HL-60 (cell line): ENCODE data around the gene HLTF.

Source experiments
- DNase-seq, 2 experiments: peaks; one replicate each; pipeline ENCODE4 v3.0.0-alpha.2; 2010 to 2020; ENCODE audit warnings: low read depth in 1 of 2, low spot score in 1 of 2
- H3K27ac ChIP-seq: fragments of 250-450 bp; sonication (Bioruptor Pico); replicated peaks from 2 replicates; pipeline ENCODE4 v1.5.1; 2020; ENCODE audit warnings: mild to moderate bottlenecking, moderate library complexity
- H3K27me3 ChIP-seq: fragments of 250-450 bp; sonication (Bioruptor Pico); 2 replicates; pipeline ENCODE4 v1.5.1; 2021; ENCODE audit warnings: mild to moderate bottlenecking, moderate library complexity; ENCODE audit not compliant: insufficient read depth, poor library complexity, severe bottlenecking
- H3K4me3 ChIP-seq: replicated peaks from 2 replicates; pipeline ENCODE4 v1.5.1; 2011; ENCODE audit warnings: mild to moderate bottlenecking, control low read depth, low read length; ENCODE audit not compliant: insufficient read depth
- GABPA ChIP-seq: IDR thresholded peaks from 2 replicates; pipeline ENCODE4 v1.6.1; 2012; ENCODE audit warnings: low read depth
- POLR2AphosphoS5 ChIP-seq: IDR thresholded peaks from 2 replicates; pipeline ENCODE4 v1.6.1; 2012; ENCODE audit warnings: low read depth
- SPI1 ChIP-seq: IDR thresholded peaks from 2 replicates; pipeline ENCODE4 v1.6.1; 2012; ENCODE audit warnings: low read depth, mild to moderate bottlenecking, borderline replicate concordance
- TF ChIP-seq, protein P1 (sequence below): IDR thresholded peaks from one replicate; pipeline ENCODE4 v1.5.1; 2011; ENCODE audit warnings: low read length, control low read depth, inconsistent platforms; ENCODE audit not compliant: insufficient read depth
- TF ChIP-seq, protein P2 (sequence below): IDR thresholded peaks from 2 replicates; pipeline ENCODE4 v1.6.1; 2012; ENCODE audit warnings: low read depth; ENCODE audit not compliant: insufficient replicate concordance

The HLTF gene

DNA sequence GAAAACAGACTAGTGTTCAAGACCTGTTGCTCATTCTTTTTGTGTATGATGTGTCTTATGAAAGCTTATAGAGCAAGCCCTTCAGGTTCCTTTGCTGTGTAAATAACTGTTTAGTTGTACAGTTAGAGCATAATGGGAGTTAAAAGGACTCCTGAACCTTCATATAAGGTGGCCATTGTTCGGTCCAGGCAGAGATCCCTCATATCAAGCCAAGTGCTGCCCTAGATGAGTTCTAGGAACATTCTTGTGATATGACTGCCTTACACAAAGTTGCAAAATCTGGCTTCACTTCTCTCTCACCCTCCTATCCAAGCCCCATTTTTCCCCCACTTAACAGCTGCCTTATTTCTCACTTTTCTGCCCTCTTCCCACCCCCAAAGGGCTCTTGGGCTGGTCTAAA, 68.1 kb downstream of the HLTF start:
- TF ChIP-seq, protein P1, sequence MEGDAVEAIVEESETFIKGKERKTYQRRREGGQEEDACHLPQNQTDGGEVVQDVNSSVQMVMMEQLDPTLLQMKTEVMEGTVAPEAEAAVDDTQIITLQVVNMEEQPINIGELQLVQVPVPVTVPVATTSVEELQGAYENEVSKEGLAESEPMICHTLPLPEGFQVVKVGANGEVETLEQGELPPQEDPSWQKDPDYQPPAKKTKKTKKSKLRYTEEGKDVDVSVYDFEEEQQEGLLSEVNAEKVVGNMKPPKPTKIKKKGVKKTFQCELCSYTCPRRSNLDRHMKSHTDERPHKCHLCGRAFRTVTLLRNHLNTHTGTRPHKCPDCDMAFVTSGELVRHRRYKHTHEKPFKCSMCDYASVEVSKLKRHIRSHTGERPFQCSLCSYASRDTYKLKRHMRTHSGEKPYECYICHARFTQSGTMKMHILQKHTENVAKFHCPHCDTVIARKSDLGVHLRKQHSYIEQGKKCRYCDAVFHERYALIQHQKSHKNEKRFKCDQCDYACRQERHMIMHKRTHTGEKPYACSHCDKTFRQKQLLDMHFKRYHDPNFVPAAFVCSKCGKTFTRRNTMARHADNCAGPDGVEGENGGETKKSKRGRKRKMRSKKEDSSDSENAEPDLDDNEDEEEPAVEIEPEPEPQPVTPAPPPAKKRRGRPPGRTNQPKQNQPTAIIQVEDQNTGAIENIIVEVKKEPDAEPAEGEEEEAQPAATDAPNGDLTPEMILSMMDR, result no peak
- TF ChIP-seq, protein P2, sequence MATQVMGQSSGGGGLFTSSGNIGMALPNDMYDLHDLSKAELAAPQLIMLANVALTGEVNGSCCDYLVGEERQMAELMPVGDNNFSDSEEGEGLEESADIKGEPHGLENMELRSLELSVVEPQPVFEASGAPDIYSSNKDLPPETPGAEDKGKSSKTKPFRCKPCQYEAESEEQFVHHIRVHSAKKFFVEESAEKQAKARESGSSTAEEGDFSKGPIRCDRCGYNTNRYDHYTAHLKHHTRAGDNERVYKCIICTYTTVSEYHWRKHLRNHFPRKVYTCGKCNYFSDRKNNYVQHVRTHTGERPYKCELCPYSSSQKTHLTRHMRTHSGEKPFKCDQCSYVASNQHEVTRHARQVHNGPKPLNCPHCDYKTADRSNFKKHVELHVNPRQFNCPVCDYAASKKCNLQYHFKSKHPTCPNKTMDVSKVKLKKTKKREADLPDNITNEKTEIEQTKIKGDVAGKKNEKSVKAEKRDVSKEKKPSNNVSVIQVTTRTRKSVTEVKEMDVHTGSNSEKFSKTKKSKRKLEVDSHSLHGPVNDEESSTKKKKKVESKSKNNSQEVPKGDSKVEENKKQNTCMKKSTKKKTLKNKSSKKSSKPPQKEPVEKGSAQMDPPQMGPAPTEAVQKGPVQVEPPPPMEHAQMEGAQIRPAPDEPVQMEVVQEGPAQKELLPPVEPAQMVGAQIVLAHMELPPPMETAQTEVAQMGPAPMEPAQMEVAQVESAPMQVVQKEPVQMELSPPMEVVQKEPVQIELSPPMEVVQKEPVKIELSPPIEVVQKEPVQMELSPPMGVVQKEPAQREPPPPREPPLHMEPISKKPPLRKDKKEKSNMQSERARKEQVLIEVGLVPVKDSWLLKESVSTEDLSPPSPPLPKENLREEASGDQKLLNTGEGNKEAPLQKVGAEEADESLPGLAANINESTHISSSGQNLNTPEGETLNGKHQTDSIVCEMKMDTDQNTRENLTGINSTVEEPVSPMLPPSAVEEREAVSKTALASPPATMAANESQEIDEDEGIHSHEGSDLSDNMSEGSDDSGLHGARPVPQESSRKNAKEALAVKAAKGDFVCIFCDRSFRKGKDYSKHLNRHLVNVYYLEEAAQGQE, result no peak
- TF ChIP-seq GABPA (no peak), POLR2AphosphoS5 (no peak), SPI1 (no peak)
- DNase-seq, result no peak
- H3K27me3 ChIP-seq, result no peaks in the 10 kb centered on the region
- no peak overlapping the region for H3K4me3 ChIP-seq
- no peak overlapping the region for H3K27ac ChIP-seq

DNA sequence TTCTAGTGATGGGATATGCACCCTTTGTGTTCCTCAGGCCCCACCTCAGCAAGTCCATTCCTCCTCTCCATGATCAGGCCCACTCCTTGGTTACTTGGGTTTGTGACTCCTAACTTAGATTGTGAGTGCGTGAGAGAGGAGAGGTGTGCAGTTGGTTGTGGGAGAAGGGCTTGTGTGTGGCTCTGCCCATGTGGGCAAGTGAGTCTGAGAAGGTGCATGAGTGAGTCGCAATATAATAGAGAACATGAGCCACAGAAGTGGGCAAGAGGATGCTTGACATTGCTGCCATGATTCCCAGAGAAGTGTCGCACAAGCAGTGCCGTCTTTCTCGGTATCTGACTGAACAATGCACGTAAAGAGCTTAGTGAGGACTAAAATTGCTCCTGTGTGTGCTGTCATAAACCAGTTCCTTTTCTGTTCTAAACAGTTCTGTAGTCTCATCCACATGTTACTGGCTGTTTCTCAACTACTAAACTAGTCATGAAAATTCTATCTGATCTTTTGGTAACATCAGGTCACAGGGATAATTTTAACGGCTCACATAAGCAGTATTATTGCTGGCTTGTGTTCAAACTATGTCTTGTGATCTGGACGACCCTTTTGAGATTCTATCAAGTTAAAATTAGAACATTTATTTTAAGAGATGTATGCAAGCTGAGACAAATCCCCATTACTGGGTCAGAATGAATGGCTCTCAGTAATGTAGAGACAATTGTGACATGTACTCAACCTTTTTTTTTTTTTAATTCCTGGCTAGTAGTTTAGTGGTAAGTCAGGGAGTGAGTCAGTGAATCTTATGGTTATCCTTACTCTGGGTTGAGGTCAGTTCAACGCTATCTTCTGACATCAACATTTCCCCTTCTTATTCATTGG, 69.4 kb downstream of the HLTF start:
- TF ChIP-seq, protein P2, result no peak
- no peak for TF ChIP-seq GABPA
- TF ChIP-seq SPI1, result no peak
- TF ChIP-seq, protein P1, result no peak
- Histone ChIP-seq H3K27ac (no peak overlapping the region), H3K4me3 (no peak overlapping the region), H3K27me3 (no peaks in the 10 kb centered on the region)
- no peak for DNase-seq

DNA sequence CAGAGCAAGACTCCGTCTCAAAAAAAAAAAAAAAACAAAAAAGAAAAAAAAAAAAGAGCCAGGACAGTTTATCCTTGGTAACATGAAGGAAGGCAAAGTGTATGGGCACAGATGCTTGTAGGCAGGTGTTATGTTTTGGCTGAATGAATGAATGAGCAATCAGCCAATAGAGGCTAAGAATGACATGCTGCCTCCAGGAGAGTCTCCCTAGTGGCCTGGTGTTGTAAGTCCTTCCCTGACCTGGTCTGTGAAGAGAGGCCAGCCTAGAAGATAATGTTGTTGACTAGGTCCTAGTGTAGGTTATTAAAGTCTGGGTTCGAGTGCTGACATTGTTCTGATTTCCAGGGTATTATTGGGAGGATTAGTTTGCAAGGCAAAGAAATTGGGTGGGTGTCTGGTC, 70.1 kb downstream of the HLTF start:
- no peaks in the 10 kb centered on the region for H3K27me3 ChIP-seq
- no peak overlapping the region for H3K4me3 ChIP-seq
- DNase-seq, result no peak
- TF ChIP-seq, protein P1, result no peak
- TF ChIP-seq GABPA (no peak), POLR2AphosphoS5 (no peak), SPI1 (no peak)
- TF ChIP-seq, protein P2, result no peak
- H3K27ac ChIP-seq, result no peak overlapping the region
